ENCODE data around the gene GTF2IRD1. TPM values are rescaled to one million over a fixed set of nuclear protein-coding genes. Genes with fewer than 3 reads are reported as not detected.
"Not testable (repeated sequence)": the region's sequence is repeated elsewhere in the genome, so short reads cannot be mapped to it uniquely, and the experiment has no call there.

Gene GTF2IRD1
- total RNA-seq, 6 experiments from 2014 or later, result 19.7 to 24.6 (median 22.4) TPM

DNA sequence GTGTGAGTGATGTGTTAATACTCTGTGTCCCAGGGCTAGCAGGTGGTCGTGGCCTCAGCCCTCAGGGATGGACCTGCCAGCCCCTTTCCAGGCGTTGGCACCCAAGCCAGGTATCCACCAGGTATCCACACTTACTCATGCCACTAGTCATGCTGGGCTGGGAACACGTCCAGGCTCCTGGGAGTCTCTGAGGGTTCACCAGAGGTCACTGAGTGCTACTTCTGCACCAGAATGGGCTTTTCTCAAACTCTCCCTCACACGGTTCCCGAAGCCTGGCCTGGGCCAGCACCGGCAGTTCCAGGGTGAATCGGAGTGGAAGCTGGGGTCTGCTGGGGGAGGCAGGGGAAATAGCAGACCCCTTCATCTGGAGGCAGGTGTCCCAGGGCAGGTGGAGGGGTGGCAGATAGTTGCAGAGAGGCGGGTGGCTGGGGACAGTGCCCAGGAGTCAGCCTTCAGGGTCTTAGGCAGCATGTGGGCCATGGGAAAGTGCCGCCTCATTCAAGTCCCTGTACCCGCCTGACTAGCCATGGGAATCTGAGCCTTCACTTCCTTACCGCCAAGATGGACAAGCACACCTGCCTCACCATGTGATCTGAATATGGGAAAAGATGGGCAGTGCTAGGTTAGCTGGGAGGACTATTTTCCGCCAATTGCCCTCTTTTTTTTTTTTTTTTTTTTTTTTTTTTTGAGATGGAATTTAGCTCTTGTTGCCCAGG lies 108.3 kb downstream of the GTF2IRD1 start:
- no peaks in the 10 kb centered on the region for H3K4me1 Mint-ChIP-seq (ENCODE audit: low read depth)
- H3K9me3 Mint-ChIP-seq, result no peaks in the 10 kb centered on the region
- no peaks in the 10 kb centered on the region; the same call in 1 of the 2 replicates for H3K27me3 Mint-ChIP-seq (ENCODE audit: insufficient read depth)
- TF ChIP-seq, protein P1, sequence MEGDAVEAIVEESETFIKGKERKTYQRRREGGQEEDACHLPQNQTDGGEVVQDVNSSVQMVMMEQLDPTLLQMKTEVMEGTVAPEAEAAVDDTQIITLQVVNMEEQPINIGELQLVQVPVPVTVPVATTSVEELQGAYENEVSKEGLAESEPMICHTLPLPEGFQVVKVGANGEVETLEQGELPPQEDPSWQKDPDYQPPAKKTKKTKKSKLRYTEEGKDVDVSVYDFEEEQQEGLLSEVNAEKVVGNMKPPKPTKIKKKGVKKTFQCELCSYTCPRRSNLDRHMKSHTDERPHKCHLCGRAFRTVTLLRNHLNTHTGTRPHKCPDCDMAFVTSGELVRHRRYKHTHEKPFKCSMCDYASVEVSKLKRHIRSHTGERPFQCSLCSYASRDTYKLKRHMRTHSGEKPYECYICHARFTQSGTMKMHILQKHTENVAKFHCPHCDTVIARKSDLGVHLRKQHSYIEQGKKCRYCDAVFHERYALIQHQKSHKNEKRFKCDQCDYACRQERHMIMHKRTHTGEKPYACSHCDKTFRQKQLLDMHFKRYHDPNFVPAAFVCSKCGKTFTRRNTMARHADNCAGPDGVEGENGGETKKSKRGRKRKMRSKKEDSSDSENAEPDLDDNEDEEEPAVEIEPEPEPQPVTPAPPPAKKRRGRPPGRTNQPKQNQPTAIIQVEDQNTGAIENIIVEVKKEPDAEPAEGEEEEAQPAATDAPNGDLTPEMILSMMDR (IDR thresholded peaks at IDR 0.05), result no peak
- DNase-seq, result no peak
- H3K4me3 Mint-ChIP-seq, result no peak overlapping the region
- H3K36me3 Mint-ChIP-seq (ENCODE audit: low read depth), result peaks cover 9% of the 10 kb centered on the region
- no peak overlapping the region for H3K27ac Mint-ChIP-seq

DNA sequence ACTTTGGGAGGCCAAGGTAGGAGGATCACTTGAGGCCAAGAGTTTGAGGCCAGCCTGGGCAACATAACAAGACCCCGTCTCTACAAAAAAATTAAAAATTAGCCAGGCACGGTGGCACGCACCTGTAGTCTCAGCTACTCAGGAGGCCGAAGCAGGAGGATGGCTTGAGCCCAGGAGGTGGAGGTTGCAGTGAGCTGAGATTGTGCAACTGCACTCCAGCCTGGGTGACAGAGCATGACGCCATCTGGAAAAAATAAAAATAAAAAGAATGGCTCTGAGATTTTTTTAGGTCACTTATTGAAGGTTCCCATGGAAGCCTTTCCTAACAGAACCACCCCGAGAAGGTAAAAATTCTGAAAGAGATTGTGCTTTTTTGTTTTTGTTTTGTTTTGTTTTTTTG lies 109.9 kb downstream of the GTF2IRD1 start:
- not testable (repeated sequence) for H3K36me3 Mint-ChIP-seq (ENCODE audit: low read depth); H3K4me1 Mint-ChIP-seq (ENCODE audit: low read depth); DNase-seq; H3K27me3 Mint-ChIP-seq (ENCODE audit: insufficient read depth); H3K4me3 Mint-ChIP-seq; H3K9me3 Mint-ChIP-seq; H3K27ac Mint-ChIP-seq

DNA sequence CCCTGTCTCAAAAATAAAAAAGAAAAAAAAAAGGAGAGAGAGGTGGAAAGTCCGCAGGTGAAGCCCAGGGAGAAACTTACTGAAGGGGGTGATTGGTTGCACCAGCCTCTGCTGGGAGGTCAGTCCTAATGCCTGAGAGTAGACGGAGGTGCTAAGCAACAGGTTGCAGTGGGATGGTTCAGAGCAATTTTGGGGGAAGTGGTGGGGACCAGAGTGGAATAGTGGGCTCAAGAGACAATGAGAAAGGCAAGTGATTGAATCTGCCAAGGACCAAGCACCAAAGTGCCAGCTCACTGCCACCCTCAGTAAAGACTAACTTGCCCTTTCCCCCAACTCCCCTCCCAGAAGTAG lies 113.6 kb downstream of the GTF2IRD1 start:
- Mint-ChIP-seq H3K27ac (no peak overlapping the region), H3K4me1 (ENCODE audit: low read depth) (no peaks in the 10 kb centered on the region), H3K4me3 (no peak overlapping the region), H3K36me3 (ENCODE audit: low read depth) (peaks cover 3% of the 10 kb centered on the region; the same call in 1 of the 2 replicates), H3K9me3 (no peaks in the 10 kb centered on the region), H3K27me3 (ENCODE audit: insufficient read depth) (peaks cover 3% of the 10 kb centered on the region)
- TF ChIP-seq, protein P1 (IDR thresholded peaks at IDR 0.05), result no peak
- no peak for DNase-seq

DNA sequence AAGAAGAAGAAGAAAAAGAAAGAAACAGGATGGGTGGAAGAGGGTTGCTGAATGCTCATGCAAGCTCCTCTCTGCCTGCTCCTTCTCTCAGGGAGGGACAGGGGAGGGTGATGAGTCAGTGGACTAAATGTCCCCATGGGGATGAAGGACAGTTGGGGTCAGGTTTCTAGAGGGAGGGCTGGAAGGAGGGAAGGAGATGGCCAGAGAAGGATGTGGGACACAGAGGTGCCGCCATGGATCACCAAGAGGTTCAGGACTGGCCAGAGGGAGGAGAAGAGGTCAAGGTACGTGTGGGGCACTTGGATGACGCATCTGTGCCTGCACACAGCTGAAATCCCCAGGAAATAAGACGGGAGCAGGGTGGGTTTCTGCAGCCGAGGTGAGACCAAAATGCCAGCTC lies 115.0 kb downstream of the GTF2IRD1 start:
- peaks cover 3% of the 10 kb centered on the region; the same call in 1 of the 2 replicates for H3K36me3 Mint-ChIP-seq (ENCODE audit: low read depth)
- no peaks in the 10 kb centered on the region for H3K9me3 Mint-ChIP-seq
- H3K27ac Mint-ChIP-seq, result no peak overlapping the region
- peaks cover 3% of the 10 kb centered on the region for H3K27me3 Mint-ChIP-seq (ENCODE audit: insufficient read depth)
- DNase-seq, result no peak
- TF ChIP-seq, protein P1 (IDR thresholded peaks at IDR 0.05), result no peak
- no peak overlapping the region for H3K4me3 Mint-ChIP-seq
- no peaks in the 10 kb centered on the region for H3K4me1 Mint-ChIP-seq (ENCODE audit: low read depth)

DNA sequence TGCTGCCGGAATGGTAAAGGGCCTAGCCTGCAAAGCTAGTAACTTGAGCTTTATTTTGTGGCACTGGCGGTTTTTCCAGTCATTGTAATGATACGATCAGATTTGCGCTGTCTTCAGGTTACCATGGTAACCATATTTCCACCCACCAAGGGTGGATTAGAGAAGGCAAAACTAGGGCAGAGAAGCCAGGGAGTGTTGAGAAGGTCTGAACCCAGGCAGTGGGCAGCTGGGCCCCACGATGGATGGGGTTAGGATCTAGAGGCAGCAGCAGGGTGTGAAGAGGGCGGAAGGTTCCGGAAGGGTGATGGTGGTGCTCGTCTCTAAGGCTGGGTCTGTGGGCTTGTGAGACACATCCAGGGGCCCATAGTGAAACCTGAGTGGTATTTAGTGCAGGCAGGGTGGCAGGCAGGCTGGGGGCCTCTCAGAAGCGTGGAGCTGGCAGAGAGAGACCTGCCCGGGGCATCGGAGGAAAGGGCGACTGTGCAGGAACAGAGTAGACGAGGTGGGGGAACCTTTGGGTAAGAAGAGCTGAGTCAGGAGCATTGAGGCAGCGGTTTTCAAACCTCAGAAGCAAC lies 115.9 kb downstream of the GTF2IRD1 start:
- TF ChIP-seq, protein P1 (IDR thresholded peaks at IDR 0.05), result no peak
- peaks cover 3% of the 10 kb centered on the region; the same call in 1 of the 2 replicates for H3K36me3 Mint-ChIP-seq (ENCODE audit: low read depth)
- H3K9me3 Mint-ChIP-seq, result no peaks in the 10 kb centered on the region
- H3K4me3 Mint-ChIP-seq, result no peak overlapping the region
- no peak overlapping the region; the same call in 1 of the 2 replicates for H3K27ac Mint-ChIP-seq
- H3K27me3 Mint-ChIP-seq (ENCODE audit: insufficient read depth), result peaks cover 3% of the 10 kb centered on the region
- H3K4me1 Mint-ChIP-seq (ENCODE audit: low read depth), result no peaks in the 10 kb centered on the region
- no peak for DNase-seq

DNA sequence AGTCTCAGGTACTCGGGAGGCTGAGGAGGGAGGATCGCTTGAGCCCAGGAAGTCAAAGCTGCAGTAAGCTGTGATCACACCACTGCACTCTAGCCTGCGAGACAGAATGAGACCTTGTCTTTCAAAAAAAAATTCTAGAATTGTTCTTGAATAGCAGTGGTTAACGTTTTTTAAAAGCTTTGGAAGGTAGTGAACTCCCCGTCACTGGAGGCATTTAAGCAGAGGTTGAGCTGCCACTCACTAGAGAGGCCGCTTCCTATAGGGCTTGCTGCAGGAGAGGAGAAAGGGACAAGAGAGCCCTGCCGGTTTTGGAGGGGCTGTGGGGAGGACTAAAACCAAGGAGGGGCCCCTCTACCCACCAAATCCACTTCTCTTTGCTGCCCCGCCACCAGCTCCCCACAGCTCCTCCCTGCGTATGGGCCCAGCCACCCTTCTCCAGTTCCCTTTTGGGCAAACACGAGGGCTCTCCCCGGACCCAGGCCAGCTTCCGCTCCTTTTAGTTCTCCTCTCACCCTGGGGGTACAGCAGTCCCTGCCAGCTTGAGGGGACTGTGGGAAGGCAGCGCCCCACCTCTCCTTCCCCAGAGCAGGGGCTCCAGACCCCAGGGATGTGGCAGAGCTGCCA lies 116.9 kb downstream of the GTF2IRD1 start:
- TF ChIP-seq, protein P1 (IDR thresholded peaks at IDR 0.05), result no peak
- Mint-ChIP-seq H3K36me3 (ENCODE audit: low read depth) (peaks cover 8% of the 10 kb centered on the region), H3K9me3 (no peaks in the 10 kb centered on the region; the same call in 1 of the 2 replicates), H3K4me3 (no peak overlapping the region), H3K27ac (no peak overlapping the region), H3K27me3 (ENCODE audit: insufficient read depth) (peaks cover 5% of the 10 kb centered on the region), H3K4me1 (ENCODE audit: low read depth) (peaks cover 8% of the 10 kb centered on the region)
- DNase-seq, result no peak
